Suppressor macrophage treated with lipopolysaccharide for 4 hours (primary cell): ENCODE measurements around the gene G2E3.
A peak's percentile ranks its signal among the peaks of the same experiment; 100 is the strongest.
"Not testable (repeated sequence)": the region's sequence is repeated elsewhere in the genome, so short reads cannot be mapped to it uniquely, and the experiment has no call there.

ENCODE experiments used
- DNase-seq: peaks from one replicate; pipeline ENCODE4 v3.0.0-alpha.2; 2020

Gene G2E3

DNA sequence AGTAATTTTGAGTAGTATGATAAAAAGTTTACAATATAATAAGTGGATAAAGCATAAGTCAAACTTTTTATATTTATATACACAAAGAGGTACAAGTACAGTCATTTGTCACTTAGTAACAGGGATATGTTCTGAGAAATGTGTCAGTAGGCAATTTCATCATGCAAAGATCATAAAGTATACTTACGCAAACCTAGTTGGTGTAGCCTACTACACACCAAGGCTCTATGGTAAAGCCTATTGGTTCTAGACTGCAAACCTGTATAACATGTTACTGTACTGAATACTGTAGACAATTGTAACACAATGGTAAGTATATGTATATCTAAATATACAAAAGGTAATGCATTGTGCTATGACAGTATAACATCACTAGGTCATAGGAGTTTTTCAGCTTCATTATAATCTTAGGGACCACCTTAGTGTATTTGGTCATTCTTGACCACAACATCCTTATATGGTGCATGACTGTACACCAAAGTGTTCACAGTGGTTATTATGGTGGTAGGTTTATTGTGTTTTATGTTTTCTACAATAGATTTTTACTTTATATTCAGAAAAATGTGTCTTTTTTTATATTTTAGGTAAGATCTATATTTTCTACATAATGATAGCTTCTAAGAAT is 48.3 kb downstream of the G2E3 start:
- no peak for DNase-seq

DNA sequence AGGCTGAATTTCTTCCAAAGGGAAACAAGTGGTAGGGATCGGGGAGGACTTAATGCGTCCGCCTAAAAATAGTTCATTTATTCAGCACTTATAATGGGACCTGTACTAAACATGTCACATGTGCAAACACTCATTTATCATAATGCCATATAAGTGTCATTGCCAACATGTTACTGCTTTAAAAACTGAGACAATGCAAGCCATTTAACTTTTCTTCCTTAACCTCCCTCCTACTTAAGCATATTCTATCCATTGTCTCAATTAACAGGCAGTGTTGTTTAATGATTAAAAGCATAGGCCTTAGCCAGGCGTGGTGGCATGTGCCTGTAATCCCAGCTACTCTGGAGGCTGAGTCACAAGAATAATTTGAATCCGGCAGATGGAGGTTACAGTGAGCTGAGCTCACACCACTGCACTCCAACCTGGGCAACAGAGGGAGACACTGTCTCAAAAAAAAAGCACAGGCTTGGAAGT is 49.6 kb downstream of the G2E3 start:
- DNase-seq: no peak

- peak; percentile 84 for DNase-seq
Measured at GRCh38 chr14:30610787-30611343, 51.9 kb downstream of the G2E3 start.

DNA sequence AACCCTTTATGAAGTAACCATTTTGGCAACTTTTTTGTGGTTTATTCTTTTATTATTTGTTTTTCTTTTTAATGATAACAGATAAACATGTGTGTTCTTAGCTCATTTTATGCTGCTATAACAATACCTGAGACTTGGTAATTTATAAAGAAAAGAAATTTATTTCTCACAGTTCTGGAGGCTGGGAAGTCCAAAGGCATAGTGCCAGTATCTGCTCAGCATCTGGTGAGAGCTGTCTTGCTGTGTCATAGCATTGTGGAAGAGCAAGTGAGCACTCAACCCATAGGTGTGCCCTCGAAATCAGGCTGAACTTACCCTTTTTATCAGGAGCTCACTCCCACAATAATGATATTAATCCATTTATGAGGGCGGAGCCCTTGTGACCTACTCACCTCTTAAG is 55.2 kb downstream of the G2E3 start:
- DNase-seq: no peak

DNA sequence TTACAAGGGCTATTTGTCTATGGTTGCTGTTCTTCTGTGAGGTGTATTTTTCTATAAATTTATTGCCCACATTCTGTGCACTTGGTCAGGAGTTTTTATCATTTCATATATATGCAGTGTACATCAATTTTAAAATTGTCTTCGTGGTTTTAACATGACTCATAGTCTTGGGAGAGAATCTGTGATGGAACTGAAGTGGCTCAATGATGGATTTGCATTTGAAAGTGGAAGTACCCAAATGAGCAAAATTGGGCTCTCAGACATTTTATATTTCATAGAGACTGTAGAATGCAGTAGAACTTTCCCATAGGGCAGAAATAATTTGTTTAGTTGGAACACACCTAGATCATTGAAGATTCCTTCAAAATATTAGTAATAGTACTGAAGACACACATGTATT is 61.2 kb downstream of the G2E3 start:
- DNase-seq: peak; percentile 87

DNA sequence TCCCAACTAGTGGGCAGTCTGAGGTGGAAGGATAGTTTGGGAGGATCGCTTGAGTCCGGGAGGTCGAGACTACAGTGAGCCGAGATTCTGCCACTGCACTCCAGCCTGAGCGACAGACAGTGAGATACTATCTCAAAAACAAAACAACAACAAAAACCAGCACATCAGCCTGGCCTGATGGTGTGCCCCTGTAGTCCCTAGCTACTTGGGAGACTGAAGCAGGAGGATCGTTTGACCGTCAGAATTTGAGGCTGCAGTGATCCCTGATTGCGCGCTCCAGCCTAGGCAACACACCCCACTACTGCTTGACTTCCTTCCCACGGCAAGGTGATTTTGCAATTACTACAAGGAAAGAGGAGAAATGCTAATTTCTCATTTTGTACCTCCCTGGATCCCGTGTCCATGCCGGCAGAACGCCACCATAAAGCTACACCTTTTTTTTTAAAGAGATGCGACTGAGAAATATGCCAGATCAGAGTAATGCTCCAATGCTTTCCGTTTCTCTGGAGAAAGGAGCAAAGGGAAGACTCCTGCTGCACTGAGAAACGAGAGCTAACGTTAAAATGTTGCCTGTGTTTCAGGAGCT is 62.5 kb downstream of the G2E3 start:
- DNase-seq: peak; percentile 62

GRCh38 chr14:30621940-30622830 is 63.2 kb downstream of the G2E3 start, which contains the start of gene SCFD1:
TSS of gene SCFD1 (plus strand) at chr14:30622319. CDS start at chr14:30622339, 20 bp downstream.
- peak; percentile 96 for DNase-seq

DNA sequence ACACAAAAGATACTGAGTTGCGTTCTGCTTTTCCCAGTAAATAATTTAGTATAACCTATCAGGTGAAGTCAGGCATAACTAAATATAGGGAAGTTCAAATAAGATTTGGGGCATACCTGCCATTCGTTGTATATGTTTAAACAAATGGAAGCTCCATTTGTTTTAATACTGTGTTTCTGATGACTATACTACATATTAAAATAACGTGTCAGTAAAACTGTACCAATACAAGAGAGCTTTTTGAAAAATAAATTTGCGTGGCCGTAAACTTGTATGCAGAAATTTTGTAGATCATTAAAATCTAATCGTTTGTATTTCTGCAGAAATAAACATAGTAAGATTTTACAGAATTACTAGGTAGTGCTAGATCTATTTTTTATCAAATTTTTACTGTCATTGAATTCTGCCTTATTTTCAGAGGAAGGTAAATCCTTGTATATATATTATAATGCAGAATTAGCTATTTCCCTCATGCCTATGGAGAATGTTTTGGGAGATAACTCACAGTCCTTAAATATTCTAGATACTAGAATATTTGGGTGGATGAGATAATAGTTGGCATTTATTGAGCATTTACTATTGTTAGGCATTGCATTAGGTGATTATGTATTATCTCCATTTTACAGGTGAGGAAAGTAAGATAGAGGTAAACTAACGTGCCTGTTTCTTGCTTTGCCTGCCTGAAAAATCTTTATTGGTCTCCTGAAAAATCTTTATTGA is 64.6 kb downstream of the G2E3 start:
- no peak for DNase-seq

- no peak for DNase-seq
Measured at GRCh38 chr14:30624132-30624423, 65.1 kb downstream of the G2E3 start.

DNA sequence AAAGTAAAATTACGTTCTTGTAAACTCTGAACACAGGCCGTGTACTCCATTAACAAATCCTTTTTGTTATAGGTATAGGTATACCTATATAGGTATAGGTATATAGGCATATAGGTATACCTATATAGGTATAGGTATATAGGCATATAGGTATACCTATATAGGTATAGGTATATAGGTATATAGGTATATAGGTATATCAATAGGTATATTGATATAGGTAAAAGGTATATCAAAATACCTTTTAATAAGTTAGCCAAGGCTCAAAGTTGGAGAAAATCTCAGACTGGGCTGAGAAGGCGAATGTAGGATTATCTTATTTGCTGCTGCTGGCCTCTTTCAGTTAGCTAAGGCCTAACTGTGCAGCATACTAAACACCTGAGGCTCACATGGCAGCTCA is 66.6 kb downstream of the G2E3 start:
- no peak for DNase-seq

DNA sequence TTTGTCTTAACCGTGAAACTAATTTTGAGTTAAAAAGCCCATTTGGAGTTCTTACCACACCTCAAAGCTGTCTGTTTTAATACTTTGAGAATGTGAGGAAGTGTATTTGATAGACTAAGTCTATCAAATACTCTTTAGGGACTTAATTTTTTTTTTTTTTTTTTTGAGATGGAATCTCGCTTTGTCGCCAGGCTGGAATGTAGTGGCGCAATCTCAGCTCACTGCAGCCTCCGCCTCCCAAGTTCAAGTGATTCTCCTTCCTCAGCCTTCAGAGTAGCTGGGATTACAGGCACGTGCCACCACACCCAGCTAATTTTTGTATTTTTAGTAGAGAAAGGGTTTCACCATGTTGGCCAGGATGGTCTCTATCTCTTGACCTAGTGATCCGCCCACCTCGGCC is 70.5 kb downstream of the G2E3 start:
- not testable (repeated sequence) for DNase-seq

DNA sequence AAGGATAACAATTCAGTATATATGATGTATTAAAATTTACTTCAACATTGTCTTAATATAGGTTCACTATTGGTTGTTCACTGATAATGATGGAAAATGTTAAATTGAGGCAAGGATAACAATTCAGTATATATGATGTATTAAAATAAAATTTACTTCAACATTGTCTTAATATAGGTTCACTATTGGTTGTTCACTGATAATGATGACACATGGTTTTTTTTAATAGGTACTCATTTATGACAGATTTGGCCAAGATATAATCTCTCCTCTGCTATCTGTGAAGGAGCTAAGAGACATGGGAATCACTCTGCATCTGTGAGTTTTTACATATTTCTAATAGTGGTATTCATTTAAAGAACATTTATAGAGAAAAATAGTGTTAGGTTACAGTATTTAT is 71.3 kb downstream of the G2E3 start:
- no peak for DNase-seq

GRCh38 chr14:30632730-30633129 is 73.8 kb downstream of the G2E3 start:
- no peak for DNase-seq

DNA sequence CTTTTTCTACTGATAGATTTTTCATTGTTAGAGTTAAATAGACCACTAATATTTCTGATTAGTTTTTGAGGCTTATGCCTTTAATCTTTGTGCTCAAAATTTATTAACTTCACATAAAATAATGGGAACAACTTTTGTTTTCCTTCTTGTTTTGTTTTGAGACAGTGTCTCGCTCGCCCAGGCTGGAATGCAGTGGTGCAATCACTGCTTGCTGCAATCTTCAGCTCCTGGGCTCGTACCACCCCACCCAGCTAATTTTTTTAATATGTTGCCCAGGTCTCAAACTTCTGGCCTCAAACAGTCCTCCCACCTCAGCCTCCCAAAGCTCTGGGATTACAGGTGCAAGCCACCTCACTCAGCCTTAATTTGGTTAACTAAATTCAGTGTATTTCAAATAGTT is 80.0 kb downstream of the G2E3 start:
- DNase-seq: peak; percentile 31

DNA sequence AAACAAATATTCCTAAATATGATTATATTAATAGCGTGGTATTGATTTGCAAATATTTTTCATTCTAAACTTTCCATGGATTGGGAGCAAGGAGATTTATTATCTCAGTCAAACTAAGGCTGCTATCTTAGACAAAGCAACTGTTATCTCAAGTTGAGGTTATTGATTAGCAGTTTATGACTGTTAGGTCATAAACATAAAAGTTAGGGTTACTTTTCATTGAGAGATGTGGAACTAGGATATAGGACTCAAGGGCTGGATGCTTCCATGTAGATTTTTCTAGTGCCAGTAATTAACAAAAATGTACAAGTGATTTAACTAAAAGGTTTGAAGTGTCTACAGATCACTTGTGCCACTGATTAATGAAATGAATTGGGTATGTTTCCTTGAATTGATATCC is 82.2 kb downstream of the G2E3 start:
- no peak for DNase-seq

- DNase-seq: not testable (repeated sequence)
Measured at GRCh38 chr14:30644462-30644861, 85.5 kb downstream of the G2E3 start.

DNA sequence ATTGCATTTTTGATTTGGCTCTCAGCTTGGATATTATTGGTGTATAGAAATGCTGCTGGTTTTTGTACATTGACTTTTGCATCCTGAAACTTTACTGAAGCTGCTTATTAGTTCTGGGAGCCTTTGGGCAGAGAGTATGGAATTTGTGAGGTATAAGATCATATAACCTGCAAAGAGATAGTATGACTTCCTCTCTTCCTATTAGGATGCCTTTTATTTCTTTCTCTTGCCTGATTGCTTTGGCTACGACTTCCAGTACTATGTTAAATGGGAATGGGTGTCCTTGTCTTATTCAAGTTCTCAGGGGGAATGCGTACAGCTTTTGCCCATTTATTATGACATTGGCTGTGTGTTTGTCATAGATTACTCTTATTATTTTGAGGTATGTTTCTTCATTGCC is 86.6 kb downstream of the G2E3 start:
- DNase-seq: no peak

- no peak for DNase-seq
Measured at GRCh38 chr14:30648471-30648870, 89.5 kb downstream of the G2E3 start.

GRCh38 chr14:30651937-30652336 is 93.0 kb downstream of the G2E3 start:
- no peak for DNase-seq

- no peak for DNase-seq
Measured at GRCh38 chr14:30655124-30655523, 96.2 kb downstream of the G2E3 start.

- no peak for DNase-seq
Measured at GRCh38 chr14:30655658-30656057, 96.7 kb downstream of the G2E3 start.

DNA sequence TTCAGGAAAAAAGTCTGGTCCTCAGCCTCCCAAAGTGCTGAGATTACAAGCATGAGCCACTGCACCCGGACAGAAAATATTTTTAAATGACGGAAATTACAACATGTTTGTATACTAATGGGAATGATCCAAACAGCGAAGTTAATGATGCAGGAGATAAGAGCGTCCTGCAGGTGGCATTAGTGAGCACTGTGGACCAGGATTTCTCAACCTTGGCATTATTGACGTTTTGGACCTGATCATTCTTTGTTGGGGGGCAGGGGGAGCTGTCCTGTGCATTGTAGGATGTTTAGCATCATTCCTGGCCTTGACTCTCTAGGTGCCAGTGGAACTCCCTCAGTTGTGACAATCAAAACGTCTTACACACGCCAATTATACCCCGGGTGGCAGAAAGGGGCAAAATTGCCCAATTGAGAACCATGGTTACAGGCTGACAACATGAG is 97.3 kb downstream of the G2E3 start:
- peak; percentile 51 for DNase-seq

DNA sequence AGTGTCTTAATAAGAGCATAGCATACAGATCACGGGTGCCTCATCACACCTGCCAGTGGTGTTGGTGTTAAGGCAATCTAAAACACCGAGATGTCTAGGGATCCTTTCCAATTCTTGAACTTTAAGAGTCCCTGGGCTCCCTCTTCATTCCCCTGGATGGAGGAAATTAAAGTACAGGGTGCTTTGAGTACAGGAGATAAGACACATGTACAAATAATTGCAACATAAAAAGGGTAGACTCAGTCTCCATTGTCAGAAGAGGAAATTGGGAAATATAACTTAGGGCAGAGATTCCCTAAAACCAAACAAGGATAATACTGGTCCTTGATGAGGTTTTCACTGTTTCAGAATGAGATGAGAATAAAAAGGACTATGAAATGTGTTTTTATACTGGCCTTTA is 98.1 kb downstream of the G2E3 start:
- no peak for DNase-seq
